Esophagus squamous epithelium (tissue), 4 donors: ENCODE data around the gene DBNL.

Experiments used
- CTCF ChIP-seq, 6 experiments: fragments of 450-650 bp in 4 of 6; fragments of 200-600 bp in 2 of 6; sonication (generic) in 2 of 6; IDR thresholded peaks; one replicate each; pipeline ENCODE4 v1.5.1; 2016 to 2019; ENCODE audit warnings: antibody characterized with exemption in 6 of 6, mild to moderate bottlenecking in 4 of 6, moderate library complexity in 4 of 6
- POLR2A ChIP-seq, 4 donors: fragments of 450-650 bp; IDR thresholded peaks; one replicate each; pipeline ENCODE4 v1.6.1; 2017; ENCODE audit warnings: antibody characterized with exemption in 4 of 4, mild to moderate bottlenecking in 4 of 4, moderate library complexity in 3 of 4

- TF ChIP-seq CTCF (IDR thresholded peaks at IDR 0.05) (peak in 1 of 6 experiments; percentile 22), POLR2A (IDR thresholded peaks at IDR 0.05) (no peak)
Measured at GRCh38 chr7:44052771-44053365, 8.4 kb downstream of the DBNL start.
